ENCODE measurements around the gene GALNT15. TPM values are rescaled to one million over a fixed set of nuclear protein-coding genes. Genes with fewer than 3 reads are reported as not detected.

The GALNT15 gene
- total RNA-seq, 2 experiments from 2014 or later = not detected

DNA sequence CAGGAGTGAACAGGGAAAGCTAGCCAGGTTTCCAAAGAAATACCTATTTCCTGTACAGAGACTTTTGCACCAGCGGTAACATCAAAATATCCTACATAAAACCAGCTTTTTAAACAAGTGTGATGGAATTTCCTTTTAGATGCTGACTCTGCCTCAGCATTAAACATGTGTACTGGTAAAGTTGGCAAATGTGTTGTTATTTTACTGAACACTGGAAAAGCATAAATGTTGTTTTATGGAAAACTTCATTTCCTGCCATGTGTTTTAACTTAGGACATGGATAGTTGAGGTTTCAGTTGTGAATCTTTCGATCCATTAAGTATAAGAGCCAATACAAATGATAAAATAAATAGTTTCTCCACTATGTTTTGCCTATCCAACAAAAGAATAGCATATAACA is 106.2 kb downstream of the GALNT15 start:
- ATAC-seq = no peak
- DNase-seq = no peak
- no peak overlapping the region for H3K4me3 Mint-ChIP-seq
- H3K4me1 Mint-ChIP-seq = peaks cover 14% of the 10 kb centered on the region
- H3K27ac Mint-ChIP-seq = no peak overlapping the region
- no peaks in the 10 kb centered on the region for H3K9me3 Mint-ChIP-seq (ENCODE audit: low read depth)
- H3K36me3 Mint-ChIP-seq = peaks cover 40% of the 10 kb centered on the region
- H3K27me3 Mint-ChIP-seq = no peaks in the 10 kb centered on the region
- CTCF ChIA-PET = interaction anchor here (2.8 kb wide), 1 partner anchor 12 kb away, joined by 23 read pairs; no protein-coding TSS in a partner anchor

Other genes with a start within 250 kb of the GALNT15 start
- 10 to 100 TPM; 13.9 to 23.8 TPM for gene DPH3, start 90.3 kb downstream of the GALNT15 start, total RNA-seq
- gene OXNAD1, start 90.5 kb downstream of the GALNT15 start, total RNA-seq = 10 to 100 TPM; 44.9 to 47.4 TPM

Measured in activated CD8-positive, alpha-beta memory T cell treated with anti-CD3 and anti-CD28 coated beads, Interleukin-2, amount 10 ng/mL, durations not matched to agents 7 days and 5 days (primary cell).